GM19467 (cell line): ENCODE measurements around the gene PTPRG.

Source experiments
- ATAC-seq: cut with Tn5 transposase; IDR thresholded peaks from one replicate; pipeline ENCODE4 v1.9.1; 2021; ENCODE audit warnings: mild to moderate bottlenecking, moderate library complexity; ENCODE audit not compliant: unreplicated experiment

Gene PTPRG

DNA sequence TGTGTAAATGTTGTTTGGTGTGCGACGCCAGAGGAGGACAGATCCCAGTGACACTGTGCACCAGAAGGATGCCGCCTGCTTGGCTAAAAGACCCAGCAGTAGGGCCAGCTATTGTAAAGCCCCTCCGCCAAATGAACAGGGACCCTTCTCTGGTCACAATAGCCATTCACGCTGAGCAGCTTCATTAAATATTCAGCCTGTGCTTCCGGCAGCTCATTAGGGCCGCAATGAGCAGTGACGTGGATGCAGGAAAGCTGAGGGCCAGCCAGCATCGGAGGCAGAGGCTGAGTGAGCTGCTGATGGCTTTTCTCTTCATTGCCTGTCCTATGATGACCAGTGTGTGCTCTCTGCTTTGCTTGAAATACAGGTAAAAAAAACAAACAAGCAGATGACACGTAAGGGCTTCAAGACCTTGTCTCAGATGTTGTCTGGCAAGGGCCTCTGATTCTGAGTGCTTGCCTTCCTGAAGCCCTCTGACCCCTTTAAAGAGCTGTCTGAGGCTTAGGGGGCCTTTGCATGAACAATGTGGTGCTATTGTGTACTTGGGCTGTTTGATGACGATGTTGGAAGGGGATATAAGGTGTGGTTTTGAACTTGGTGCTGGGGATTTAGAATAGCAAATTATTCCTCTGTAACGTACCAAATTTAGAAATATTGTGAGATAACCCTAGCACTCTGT, 681.6 kb downstream of the PTPRG start:
- ATAC-seq, result no peak

DNA sequence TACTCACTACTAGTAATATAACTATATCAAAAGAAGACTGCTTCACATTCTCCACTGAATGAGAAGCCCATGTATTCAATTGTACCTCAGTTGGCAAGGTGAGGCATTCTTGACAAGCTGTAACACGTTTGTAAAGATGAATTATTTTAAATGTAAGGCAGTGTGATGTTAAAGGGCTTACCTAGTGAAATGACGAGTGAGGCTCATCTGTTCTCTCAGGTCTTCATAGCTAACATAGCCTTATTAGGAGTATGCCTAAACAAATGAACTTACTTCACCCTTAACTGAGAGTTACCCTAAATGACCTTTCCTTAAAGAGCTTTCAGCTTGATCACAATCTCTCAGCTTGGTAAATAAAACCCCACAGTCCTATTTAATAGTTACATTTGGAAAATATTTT, 684.7 kb downstream of the PTPRG start:
- no peak for ATAC-seq

GRCh38 chr3:62246985-62247384, 685.6 kb downstream of the PTPRG start:
- ATAC-seq, result no peak

GRCh38 chr3:62248734-62249483, 687.5 kb downstream of the PTPRG start:
- ATAC-seq, result no peak

- ATAC-seq, result no peak
These were observed 688.1 kb downstream of the PTPRG start for GRCh38 chr3:62249484-62249776.

GRCh38 chr3:62249855-62250543, 688.6 kb downstream of the PTPRG start:
- ATAC-seq, result no peak

GRCh38 chr3:62252438-62253157, 691.2 kb downstream of the PTPRG start:
- no peak for ATAC-seq

DNA sequence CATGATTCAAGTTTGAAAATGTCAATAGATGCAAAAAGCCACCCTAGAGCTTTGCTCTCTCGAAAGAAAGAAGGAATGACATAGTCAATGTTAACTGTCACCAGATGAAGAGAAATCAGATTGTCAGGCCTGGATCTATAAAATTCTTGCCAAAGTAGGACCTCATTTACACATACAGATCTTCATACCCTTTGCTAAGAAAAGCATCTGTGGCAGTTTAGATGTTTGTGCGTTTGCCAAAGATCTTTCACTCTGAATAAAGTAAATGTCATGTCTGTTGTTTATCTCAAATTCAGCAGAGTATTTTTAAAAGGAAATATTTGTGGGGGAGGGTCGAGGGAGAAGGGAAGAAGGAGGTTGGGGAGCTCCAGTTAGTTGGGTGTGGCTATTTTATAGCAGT, 692.6 kb downstream of the PTPRG start:
- ATAC-seq, result no peak

DNA sequence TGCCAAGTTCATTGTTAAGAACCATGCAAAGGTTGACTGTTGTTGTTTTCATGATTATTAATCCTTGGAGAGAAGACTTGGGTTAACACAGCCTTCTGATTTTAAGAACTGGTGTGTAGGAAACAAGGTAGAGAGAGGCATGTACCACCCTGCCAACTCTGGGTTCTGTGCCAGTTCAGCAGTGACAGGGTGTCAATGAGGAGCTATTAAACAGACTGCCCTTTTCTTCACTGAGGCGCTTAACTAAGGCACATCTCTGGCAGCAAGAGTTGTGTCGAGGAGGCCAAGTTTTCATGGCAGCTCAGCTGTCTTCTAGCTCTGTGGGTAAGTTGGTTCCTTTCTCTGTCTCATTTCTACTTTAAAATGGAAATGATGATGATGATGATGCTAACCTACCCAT, 694.4 kb downstream of the PTPRG start:
- ATAC-seq, result no peak

- ATAC-seq, result no peak
These were observed 698.6 kb downstream of the PTPRG start for GRCh38 chr3:62259924-62260323.

GRCh38 chr3:62260655-62261054, 699.3 kb downstream of the PTPRG start:
- no peak for ATAC-seq

GRCh38 chr3:62261121-62261520, 699.8 kb downstream of the PTPRG start:
- no peak for ATAC-seq

GRCh38 chr3:62261736-62262135, 700.4 kb downstream of the PTPRG start:
- no peak for ATAC-seq

DNA sequence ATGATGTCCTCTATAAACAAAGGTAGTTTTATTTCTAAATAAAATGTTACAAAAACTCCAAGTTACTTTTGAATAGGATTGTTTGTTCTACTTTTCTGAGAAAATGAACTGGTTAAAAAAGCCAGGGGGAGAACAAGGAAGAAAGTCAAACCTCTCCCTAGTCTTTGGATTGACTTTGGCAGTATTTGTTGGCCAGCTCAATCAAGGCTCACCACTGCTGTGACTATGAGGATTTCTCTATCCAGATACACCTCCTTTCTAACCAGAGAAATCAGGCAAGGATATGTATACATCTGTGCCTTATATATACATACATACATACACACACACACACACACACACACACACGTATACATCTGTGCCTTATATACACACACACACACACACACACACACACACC, 704.2 kb downstream of the PTPRG start:
- no peak for ATAC-seq

DNA sequence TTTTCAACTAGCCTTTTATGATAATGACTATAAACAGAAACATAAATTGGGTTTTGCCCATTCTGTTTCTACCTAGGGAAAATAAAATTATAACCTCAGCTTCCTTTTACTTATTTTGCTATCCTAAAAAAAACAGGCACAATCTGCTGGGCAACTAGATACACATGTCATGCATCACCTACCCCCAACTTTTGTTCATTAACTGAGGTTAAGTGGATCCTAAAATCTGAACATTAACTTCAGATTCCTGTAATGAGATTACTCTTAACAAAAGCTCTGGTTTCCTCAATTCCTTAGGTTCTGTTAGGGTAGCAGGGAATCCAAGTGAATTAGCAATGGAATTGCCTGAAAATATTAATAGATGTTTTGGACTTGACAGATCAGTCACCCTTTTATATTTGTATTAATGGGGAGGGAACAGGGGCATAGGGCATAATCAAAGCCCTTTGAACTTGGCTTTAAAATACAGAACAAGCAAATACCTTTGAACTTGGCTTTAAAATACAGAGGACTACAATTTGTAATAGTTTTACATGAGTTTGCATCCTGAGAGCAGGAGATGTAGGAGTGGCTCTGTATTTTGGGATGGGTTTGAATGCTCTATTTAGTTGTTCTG, 705.4 kb downstream of the PTPRG start:
- no peak for ATAC-seq

DNA sequence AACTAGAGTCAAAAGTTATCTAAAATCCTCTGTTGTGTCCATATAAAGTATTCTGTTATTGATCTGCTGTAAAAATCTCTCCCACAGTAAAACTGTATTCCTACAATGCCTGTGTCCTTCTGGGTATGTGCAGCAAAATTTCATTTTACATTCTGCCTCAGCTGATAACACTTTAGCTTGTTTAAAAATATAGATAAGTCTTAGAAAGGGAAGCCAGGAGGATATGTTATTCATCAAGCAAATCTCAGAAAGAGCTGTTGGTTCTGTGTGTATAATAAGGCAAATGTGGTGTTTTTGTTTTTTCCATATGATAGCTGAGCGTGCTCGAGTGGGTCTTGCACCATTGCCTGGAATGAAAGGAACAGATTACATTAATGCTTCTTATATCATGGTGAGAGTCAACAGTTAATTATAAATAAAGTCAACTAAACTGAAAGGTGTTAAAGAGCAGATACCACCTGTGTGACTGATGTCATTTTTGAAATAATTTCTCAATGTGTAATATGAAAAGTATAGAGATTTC, 715.3 kb downstream of the PTPRG start:
- ATAC-seq, result no peak

- ATAC-seq, result no peak
These were observed 716.1 kb downstream of the PTPRG start for GRCh38 chr3:62277450-62277849.

DNA sequence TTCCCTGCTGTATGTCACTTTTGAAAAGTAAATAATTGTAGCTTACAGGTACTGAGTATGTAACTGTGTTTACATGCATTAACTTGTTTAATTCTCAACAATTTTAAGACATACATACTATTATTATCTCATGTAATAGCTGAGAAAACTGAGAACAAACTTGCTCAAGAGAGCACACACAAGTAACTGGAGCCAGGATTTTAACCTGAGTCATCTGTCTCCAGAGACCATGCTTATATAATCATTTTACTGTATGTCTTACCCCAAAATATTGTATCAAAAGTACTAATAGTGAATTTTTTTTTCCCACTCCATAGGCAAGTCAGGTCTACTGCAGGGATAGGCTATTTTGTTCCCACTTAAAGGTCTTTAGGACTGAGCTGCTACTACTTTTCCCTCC, 716.6 kb downstream of the PTPRG start:
- ATAC-seq, result no peak

DNA sequence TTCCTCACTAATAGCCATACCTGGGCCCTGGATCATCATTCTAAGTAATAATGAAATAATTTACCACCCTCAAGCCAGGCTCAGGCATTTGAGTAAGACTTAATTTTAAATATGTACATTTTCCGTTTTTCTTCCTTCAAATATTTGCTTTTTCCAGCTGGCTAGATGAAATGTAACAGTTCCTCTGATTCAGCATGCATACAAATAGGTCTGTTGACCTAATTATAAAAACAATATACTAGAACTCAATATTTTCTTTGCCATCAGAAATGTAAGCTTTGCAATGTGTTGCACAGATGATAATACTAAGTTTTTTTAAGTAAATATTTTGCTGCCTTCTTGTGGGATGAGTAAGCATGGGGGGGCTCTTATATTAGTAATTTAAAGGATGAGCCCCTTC, 720.4 kb downstream of the PTPRG start:
- no peak for ATAC-seq

- ATAC-seq, result no peak
These were observed 723.1 kb downstream of the PTPRG start for GRCh38 chr3:62284442-62284841.

GRCh38 chr3:62287392-62287927, 726.1 kb downstream of the PTPRG start:
- no peak for ATAC-seq
